HG03558 (cell line): ENCODE data around the gene SNAPC2.
"Not testable (repeated sequence)": the region's sequence is repeated elsewhere in the genome, so short reads cannot be mapped to it uniquely, and the experiment has no call there.

Source experiments
- ATAC-seq: cut with Tn5 transposase; IDR thresholded peaks from one replicate; pipeline ENCODE4 v1.9.1; 2021; ENCODE audit warnings: moderate number of reproducible peaks; ENCODE audit not compliant: unreplicated experiment; ENCODE audit errors: extremely low read depth

Gene SNAPC2

DNA sequence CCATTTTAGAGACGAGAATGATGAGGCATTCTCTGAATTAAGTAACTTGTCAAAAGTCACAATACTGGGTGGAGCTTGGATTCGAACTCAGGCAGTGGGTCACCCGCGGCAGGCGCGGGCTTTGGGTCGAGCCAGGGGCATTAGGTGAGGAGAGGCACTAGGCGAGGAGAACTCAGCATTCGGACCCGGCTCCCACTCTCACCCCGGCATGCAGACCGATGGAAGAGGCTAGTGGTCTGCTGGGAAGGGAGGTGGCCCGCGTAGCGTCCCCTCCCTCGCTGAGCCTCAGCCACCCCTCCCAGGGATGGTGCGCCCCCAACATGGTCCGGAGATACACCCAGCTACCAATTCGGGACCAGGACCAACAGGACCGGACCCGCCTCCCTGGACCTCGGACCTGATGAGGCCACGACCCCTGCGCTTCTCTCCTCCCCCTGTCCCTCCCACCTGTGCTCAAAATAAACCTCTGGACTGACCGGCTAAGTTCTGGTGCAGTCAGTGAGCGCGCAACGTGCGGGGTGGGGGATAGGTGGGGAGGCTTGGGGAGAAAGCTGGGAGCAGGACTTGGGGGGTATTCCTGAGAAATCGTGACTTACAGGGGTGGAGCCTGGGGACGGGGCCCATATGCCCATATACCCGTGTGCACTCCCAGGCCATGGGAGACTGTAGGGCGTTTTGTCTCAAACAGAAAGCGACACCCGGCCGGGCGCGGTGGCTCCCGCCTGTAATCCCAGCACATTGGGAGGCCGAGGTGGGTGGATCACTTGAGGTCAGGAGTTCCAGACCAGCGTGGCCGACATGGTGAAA lies 1.3 kb upstream of the SNAPC2 start:
- no peak for ATAC-seq

DNA sequence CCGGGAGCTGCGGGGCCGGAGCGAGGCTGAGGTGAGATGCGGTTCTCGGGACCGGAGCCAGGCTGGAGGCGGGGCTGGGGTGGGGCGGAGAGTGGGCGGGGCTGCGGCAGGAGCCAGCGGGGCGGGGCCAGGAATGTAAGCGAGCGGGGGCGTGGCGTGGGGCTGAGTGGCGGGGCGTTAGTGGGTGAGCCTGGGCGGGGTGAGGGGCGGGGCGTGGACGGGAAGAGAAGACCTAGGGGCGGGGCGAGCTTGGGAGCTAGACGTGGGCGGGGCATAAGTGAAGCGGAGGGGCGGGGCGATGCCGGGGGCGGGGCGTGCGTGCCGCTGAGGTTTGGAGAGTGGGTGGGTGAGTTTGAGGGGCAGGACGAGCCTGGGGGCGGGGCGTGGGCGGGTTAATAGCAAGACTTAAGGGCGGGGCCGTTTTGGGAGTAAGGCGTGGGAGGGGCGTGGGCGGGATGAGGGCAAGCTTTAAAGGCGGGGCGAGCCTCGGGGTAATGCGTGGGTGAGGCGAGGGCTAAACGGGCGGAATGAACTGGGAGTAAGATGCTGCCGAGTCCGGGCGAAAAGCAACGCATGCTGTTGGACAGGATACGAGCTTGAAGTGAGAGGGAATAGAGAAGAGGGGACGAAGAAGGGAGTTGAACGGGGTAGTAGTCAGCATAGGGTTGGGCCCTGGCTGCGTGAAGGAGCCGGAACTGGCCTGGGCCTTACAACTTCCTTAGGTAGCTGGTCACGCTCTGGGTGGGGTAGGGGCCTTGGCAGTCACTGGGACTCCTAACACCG lies 572 bp downstream of the SNAPC2 start:
- ATAC-seq: no peak

- ATAC-seq: no peak
Measured at GRCh38 chr19:7921302-7921966, 1.3 kb downstream of the SNAPC2 start.

- ATAC-seq: no peak
Measured at GRCh38 chr19:7921967-7922835, 2.1 kb downstream of the SNAPC2 start.

DNA sequence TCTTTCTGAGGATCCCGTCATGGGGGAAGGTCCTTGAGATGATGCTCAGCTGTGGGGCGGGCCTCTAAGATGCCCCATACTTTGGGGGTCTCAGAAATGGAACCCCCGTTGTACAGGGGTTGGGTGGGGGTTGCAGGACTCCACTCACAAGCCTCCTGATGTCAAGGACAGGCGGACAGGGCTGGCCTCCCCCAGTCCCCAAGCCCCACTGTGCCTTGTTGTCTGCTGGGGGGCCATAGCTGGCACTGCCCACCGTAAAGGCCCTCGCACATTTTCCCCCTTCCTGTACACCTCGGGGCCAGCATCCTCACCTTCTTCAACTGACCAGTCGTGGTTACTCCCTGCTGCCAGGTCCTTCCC lies 2.7 kb downstream of the SNAPC2 start:
- ATAC-seq: no peak

GRCh38 chr19:7923295-7924191 lies 3.4 kb downstream of the SNAPC2 start:
- ATAC-seq: no peak

DNA sequence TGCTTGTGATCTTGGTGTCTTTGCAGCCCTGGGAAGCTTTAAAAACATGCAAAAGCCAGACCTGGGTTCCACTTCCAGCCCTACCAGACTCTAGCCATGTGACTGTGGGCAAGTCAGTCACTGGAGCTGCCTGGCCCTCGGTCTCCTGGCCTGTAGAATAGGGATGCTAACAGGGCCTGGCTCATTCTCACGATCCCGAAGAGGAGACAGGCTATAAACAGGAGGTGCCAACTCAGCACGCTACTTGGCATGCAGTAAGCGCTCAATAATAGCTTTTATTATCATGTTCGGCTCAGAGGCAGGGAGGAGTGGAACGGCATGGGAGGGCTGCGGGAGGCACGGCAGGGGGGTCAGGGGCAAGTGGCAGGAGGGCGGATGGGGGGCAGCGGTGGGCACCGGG lies 4.1 kb downstream of the SNAPC2 start:
- no peak for ATAC-seq

GRCh38 chr19:7924651-7925170 lies 4.6 kb downstream of the SNAPC2 start:
- ATAC-seq: no peak

DNA sequence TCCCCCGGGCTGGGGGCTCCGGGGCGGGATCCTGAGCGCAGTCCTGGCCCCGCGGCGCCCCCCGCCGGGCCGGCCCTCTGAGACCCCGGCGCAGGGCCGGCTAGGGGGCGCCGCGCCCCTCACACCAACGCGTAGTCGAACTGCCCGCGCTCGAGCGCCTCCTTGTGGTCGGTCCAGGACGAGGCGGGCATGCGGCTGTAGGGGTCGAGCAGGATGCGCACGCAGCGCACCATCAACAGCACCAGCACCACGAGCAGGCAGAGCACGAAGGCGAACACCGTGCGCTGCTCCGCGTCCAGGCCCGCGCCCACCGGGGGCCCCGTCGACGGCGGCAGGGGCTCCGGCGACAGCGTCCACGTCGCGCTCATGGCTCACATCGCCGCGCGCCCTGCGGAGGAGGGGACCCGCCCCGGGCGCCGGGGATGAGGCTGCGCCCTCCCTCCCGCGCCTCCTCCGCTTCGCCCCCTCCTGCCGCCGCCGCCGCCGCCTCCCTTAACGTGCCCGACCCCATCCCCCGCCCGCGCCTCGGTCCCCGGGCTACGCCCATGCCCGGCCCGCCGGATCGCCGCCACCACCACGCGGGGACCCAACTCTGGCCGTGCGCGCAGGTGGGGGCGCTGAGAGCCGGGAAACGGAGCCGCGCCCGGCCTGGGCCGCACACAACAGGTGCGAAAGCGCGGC lies 5.2 kb downstream of the SNAPC2 start:
- ATAC-seq: no peak

DNA sequence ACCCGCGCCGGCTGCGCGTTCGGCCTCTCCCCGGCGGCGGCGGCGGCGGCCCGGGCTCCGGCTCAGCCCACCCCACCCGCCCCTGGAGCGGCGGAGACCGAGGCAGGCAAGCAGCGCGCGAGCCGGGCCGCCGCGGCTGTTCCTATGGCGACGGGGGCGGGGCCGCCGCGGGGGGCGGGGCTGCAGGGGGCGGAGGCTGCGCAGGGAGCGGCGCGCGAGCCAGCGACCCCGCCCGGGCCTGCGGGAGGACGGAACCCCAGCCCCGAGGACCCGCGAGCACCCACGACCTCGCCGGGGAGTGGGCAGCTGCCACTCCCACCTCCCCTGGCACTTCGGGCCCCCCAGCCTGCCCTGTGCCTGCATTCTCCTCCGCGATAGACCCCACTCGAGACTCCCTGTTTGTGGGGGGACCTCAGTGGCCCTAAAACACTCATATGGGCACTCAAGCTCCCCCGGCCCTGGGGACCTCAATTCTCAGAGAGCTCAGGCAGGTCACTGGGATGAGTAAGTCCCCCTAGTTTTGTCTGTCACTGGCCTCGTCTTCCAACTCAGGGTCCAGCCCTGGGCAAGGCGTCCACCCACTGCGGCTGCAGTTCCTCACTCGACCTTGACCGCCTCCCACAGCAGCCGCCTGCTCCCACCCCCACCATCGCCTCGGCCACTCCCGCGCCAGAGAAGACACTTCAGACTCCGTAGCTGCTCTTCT lies 6.0 kb downstream of the SNAPC2 start, which contains the start of gene CTXN1:
CTXN1 (minus strand) TSS at position 115 of the 706 bp plus-strand sequence. CDS start 597 bp downstream, outside the sequence.
- ATAC-seq: no peak

DNA sequence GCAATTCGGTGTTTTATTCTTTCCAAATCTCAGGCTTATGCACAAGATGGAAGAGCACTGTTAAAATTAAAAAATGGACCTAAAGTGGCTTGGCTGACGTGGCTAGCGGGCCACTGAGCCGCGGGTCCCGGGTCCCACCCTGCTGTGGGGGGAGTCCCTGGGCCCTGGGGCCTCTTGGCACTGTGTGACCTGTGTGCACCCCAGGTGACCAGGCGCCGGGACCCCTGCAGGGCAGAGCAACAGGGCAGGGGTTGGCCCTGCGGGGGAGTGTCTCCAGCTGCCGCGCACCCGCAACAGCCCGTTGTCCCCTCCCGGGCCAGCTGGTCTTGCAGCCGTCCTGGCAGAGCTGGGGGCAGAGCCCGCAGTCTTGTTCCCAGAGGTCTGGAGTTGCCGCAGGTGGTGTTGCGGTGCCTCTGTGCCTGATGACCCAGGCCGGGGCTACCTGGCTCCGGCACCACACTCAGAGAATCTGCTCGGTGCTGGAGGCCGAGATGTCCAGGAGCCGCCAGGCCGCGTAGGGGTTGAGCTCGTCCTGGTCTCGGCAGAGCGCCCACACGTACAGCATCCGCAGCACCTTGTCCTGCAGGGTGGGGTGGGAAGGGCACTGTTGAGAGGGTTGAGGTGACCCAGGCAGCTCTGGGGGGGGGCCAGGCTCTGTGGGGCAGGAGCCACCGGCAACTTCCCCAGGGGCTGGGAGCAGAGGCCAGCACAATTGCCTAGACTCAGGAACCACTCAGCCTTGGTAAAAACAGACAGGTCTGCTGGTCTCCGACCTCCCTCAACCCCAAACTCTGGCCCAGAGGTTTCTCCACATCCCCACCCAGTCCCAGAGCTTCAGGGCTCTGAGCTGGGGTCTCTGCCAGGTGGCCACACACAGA lies 6.8 kb downstream of the SNAPC2 start:
- ATAC-seq: no peak

DNA sequence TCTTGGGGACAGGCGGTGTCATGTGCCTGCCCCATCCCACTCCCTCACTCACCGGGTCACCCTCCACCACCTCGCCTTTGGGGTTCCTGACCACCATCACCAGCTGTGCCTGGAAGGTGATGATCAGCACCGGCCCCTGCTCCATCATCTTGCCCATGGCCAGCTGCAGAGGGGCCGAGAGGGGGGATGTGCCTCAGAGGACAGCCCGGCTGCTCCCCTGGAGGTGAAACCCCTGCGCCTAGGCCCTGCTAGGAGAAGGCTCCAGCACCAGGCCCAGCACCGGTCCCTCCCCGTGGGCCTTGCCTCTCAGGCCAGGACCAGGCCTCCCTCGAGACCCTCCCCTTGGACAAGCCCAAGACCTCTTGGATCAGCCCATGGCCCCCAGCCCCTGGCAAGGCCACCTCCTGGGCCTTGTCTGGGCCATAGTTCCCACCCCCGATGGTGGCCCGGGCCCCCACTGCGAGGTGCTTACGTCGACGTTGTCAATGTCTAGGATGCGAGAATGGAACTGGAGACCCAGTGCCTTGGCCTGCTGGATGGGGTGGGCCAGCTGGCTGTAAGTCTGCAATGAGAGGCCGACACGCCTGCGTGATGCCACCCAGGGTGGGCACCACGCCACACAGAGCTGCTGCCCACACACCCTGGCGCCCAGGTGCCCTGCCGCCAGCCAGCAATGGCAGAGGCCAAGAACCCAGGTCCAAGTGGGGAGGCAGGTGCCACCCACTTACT lies 7.6 kb downstream of the SNAPC2 start:
- no peak for ATAC-seq

- ATAC-seq: no peak
Measured at GRCh38 chr19:7928334-7928706, 8.2 kb downstream of the SNAPC2 start.

DNA sequence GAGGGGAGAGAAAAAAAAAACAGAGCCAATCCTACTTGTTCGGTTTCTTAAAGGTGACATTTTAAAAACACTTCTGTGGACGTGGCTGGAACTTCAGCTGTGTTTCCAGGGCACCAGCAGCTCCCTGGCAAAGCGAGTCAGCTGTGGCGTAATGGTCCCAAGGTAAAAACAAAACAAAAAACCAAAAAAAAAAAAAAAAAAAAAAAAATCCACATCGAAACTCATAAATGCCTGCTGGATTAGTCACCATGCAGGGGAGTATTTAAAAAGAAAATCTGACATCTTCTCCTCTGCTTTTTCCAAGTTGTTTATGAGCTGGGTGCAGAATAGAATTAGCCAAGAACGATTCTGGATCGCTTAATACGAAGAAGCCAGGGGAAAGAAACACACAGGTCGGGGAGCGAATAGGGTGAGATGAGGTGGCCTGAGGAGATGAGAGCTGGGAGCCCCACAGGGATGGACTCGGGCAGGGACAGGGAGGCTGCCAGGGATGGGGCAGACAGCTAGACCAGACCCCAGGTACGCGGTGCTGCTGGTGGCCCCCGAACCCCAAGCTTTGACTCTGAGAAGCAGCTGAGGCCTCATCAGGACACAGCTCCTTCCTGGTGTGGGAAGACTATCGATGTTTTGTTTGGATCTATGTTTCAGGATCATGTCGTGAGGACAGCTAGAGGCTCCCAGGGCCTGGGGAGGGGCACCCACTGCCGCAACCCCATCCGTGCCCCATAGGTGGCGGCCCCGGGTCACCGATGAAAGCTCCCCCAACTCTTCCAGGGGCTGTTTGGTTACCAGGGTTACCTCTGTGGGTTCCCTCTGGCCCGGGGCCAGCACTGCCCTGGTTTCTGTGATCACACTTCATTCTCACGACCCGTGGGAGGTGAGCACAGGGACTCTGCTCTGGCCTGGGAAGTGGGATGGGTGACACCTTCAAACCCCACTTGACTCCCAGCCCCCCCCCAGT lies 8.9 kb downstream of the SNAPC2 start:
- ATAC-seq: no peak

DNA sequence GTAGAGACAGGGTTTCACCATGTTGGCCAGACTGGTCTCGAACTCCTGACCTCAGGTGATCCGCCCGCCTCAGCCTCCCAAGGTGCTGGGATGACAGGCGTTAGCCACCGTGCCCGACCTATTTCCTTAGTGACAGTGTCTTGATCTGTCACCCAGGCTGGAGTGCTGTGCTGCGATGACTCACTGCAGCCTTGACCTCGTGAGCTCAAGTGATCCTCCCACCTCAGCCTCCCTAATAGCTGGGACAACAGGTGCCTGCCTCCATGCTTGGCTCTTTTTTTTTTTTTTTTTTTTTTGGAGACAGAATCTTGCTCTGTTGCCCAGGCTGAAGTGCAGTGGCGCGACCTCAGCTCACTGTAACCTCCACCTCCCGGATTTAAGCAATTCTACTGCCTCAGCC lies 9.9 kb downstream of the SNAPC2 start:
- not testable (repeated sequence) for ATAC-seq
